HFFc6 (cell line): ENCODE results near the gene SQOR. TPM values are rescaled to one million over a fixed set of nuclear protein-coding genes. Genes with fewer than 3 reads are reported as not detected.

Experiments
- DNase-seq: peaks from one replicate; pipeline ENCODE4 v3.0.0-alpha.2; 2018
- H3K27ac Mint-ChIP-seq: 2 replicates; pipeline ENCODE4 v1.8.0; 2020; ENCODE audit warnings: mild to moderate bottlenecking, mixed read lengths
- H3K27me3 Mint-ChIP-seq: 2 replicates; pipeline ENCODE4 v1.8.0; 2021; ENCODE audit warnings: mild to moderate bottlenecking, moderate library complexity, mixed read lengths; ENCODE audit not compliant: insufficient read depth
- H3K36me3 Mint-ChIP-seq: 2 replicates; pipeline ENCODE4 v1.8.0; 2021; ENCODE audit warnings: low read depth, mixed read lengths
- H3K4me1 Mint-ChIP-seq: 2 replicates; pipeline ENCODE4 v1.8.0; 2020; ENCODE audit warnings: low read depth, mixed read lengths
- H3K4me3 Mint-ChIP-seq: 2 replicates; pipeline ENCODE4 v1.8.0; 2020; ENCODE audit warnings: mild to moderate bottlenecking, moderate library complexity, mixed read lengths
- H3K9me3 Mint-ChIP-seq: 2 replicates; pipeline ENCODE4 v1.8.0; 2020; ENCODE audit warnings: mild to moderate bottlenecking, mixed read lengths
- CTCF ChIP-seq: fragments of 200-600 bp; sonication (generic); IDR thresholded peaks from 2 replicates; pipeline ENCODE4 v1.5.0; 2021; ENCODE audit warnings: antibody characterized with exemption, mild to moderate bottlenecking
- total RNA-seq, 6 experiments: library from RNA; stranded (reverse); fragmentation: NEBNext Ultra II Directional; extraction: Animal tissue kit (Norgen Biotek cat#: 25700); gene quantifications; 2 replicates in 1 of 6; 3 replicates in 5 of 6; pipeline ENCODE4 v1.2.3, GENCODE V29; 2021

The SQOR gene
- total RNA-seq, 6 experiments from 2014 or later = 25.3 to 43.2 (median 39.7) TPM

- no peak for TF ChIP-seq CTCF
Measured at GRCh38 chr15:45653702-45654424, 19.0 kb downstream of the SQOR start.

GRCh38 chr15:45654749-45655148, 19.9 kb downstream of the SQOR start:
- no peak for TF ChIP-seq CTCF
- Mint-ChIP-seq H3K4me3 (no peak overlapping the region), H3K9me3 (0 out of 2 replicates have a peak, but pooled peaks cover 4% of the 10 kb centered on the region), H3K27me3 (no peaks in the 10 kb centered on the region), H3K36me3 (peaks cover 6% of the 10 kb centered on the region), H3K27ac (peak overlapping the region; percentile 52; the same call in 1 of the 2 replicates), H3K4me1 (peaks cover 2% of the 10 kb centered on the region)
- DNase-seq = no peak

More at GRCh38 chr15:45653702-45654424, 19.0 kb downstream of the SQOR start:
- Mint-ChIP-seq H3K4me1 (peaks cover 4% of the 10 kb centered on the region), H3K9me3 (0 out of 2 replicates have a peak, but pooled peaks cover 4% of the 10 kb centered on the region), H3K27me3 (no peaks in the 10 kb centered on the region), H3K4me3 (no peak overlapping the region), H3K27ac (no peak overlapping the region), H3K36me3 (peaks cover 6% of the 10 kb centered on the region)
- no peak for DNase-seq

GRCh38 chr15:45657254-45657653, 22.4 kb downstream of the SQOR start:
- no peak for TF ChIP-seq CTCF
- Mint-ChIP-seq H3K9me3 (no peaks in the 10 kb centered on the region), H3K27me3 (no peaks in the 10 kb centered on the region), H3K36me3 (peaks cover 5% of the 10 kb centered on the region), H3K4me1 (peaks cover 19% of the 10 kb centered on the region), H3K27ac (no peak overlapping the region), H3K4me3 (no peak overlapping the region)
- DNase-seq = no peak

- Mint-ChIP-seq H3K27ac (no peak overlapping the region), H3K27me3 (no peaks in the 10 kb centered on the region), H3K4me1 (peaks cover 19% of the 10 kb centered on the region), H3K9me3 (no peaks in the 10 kb centered on the region), H3K36me3 (peaks cover 8% of the 10 kb centered on the region), H3K4me3 (no peak overlapping the region)
- no peak for TF ChIP-seq CTCF
- no peak for DNase-seq
Measured at GRCh38 chr15:45657764-45658545, 23.1 kb downstream of the SQOR start.

GRCh38 chr15:45660231-45660979, 25.6 kb downstream of the SQOR start:
- H3K4me1 Mint-ChIP-seq = peaks cover 33% of the 10 kb centered on the region
- TF ChIP-seq CTCF = no peak
- H3K4me3 Mint-ChIP-seq = no peak overlapping the region
- H3K27ac Mint-ChIP-seq = peak overlapping the region; percentile 78
- H3K9me3 Mint-ChIP-seq = no peaks in the 10 kb centered on the region
- H3K27me3 Mint-ChIP-seq = no peaks in the 10 kb centered on the region
- H3K36me3 Mint-ChIP-seq = peaks cover 13% of the 10 kb centered on the region
- peak; percentile 31 for DNase-seq
